K562 (cell line): ENCODE measurements around the gene AHCY. TPM values are rescaled to one million over a fixed set of nuclear protein-coding genes. Genes with fewer than 3 reads are reported as not detected.

Source experiments
- CBX2 ChIP-seq: fragments of 200-600 bp; sonication (generic); IDR thresholded peaks from one replicate; pipeline ENCODE4 v1.6.1; 2012; ENCODE audit warnings: mild to moderate bottlenecking, low read length, inconsistent platforms; ENCODE audit not compliant: insufficient read depth, poor library complexity, severe bottlenecking
- CREB3L1 ChIP-seq: fragments of 450-650 bp; IDR thresholded peaks from 2 replicates; pipeline ENCODE4 v1.6.1; 2014; ENCODE audit warnings: low read depth, mild to moderate bottlenecking, moderate library complexity, borderline replicate concordance
- MEIS2 ChIP-seq: fragments of 450-650 bp; IDR thresholded peaks from 2 replicates; pipeline ENCODE4 v1.6.1; 2014; ENCODE audit warnings: mild to moderate bottlenecking; ENCODE audit not compliant: partially characterized antibody
- NR4A1 ChIP-seq, 2 experiments: fragments of 250-450 bp in 1 of 2; fragments of 450-650 bp in 1 of 2; sonication (Bioruptor Pico) in 1 of 2; IDR thresholded peaks; 2 replicates each; pipeline versions ENCODE4 v1.4.0 to v1.6.1; 2016 to 2020; ENCODE audit warnings: mild to moderate bottlenecking in 2 of 2, missing compliant biosample characterization in 1 of 2, missing genetic modification characterization in 1 of 2, moderate library complexity in 1 of 2
- RNF2 ChIP-seq: sonication (generic); IDR thresholded peaks from 2 replicates; pipeline ENCODE4 v1.6.1; 2016
- TFAM ChIP-seq: fragments of 250-450 bp; sonication (Bioruptor Pico); conservative IDR thresholded peaks from 2 replicates; pipeline ENCODE4 v1.5.0; 2021; ENCODE audit warnings: mild to moderate bottlenecking, moderate library complexity
- ZBTB40 ChIP-seq, 2 experiments: fragments of 450-650 bp in 1 of 2; sonication (generic) in 1 of 2; formaldehyde crosslinking in 1 of 2; IDR thresholded peaks; 2 replicates each; pipeline versions ENCODE4 v1.7.1 to v1.9.0; 2016 to 2022; ENCODE audit warnings: inconsistent platforms in 1 of 2, mild to moderate bottlenecking in 1 of 2, missing genetic modification reagents in 1 of 2
- ZNF316 ChIP-seq: fragments of 450-650 bp; IDR thresholded peaks from 2 replicates; pipeline ENCODE4 v1.6.1; 2016
- ZNF609 ChIP-seq: sonication (generic); formaldehyde crosslinking; IDR thresholded peaks from 2 replicates; pipeline ENCODE4 v1.8.1; 2023; ENCODE audit warnings: missing genetic modification reagents, mild to moderate bottlenecking, borderline replicate concordance
- polyA plus RNA-seq, 8 experiments: library from polyadenylated mRNA; depleted of rRNA in 4 of 8; stranded (reverse) in 5 of 8; unstranded in 3 of 8; fragments of >200 nt; fragmentation: Nextera tagmentation in 2 of 8; fragmentation: Illumina TruSeq in 1 of 8; extraction: Ambion mirVana in 2 of 8; extraction: Trizol in 1 of 8; gene quantifications; 2 replicates each; pipeline versions ENCODE4 v1.2.1 to v1.2.3, GENCODE V29; 2011 to 2014; ENCODE audit warnings: inconsistent platforms in 1 of 8, missing spikeins in 1 of 8
- total RNA-seq, 7 experiments: library from RNA; depleted of rRNA in 6 of 7; stranded (reverse); fragments of >200 nt in 6 of 7; fragmentation: Illumina TruSeq in 2 of 7; extraction: Trizol in 2 of 7; gene quantifications; 2 replicates each; pipeline versions ENCODE4 v1.2.1 to v1.2.3, GENCODE V29; 2011 to 2021; ENCODE audit warnings: low replicate concordance in 1 of 7

The AHCY gene
- total and polyA plus RNA-seq, 9 of the 15 experiments (the other 6 are each of a cell fraction or from before 2014, with no cell fraction given) = 82.5 to 269 (median 190) TPM

GRCh38 chr20:34302723-34303533 is at the start of gene AHCY (continued):
- TF ChIP-seq ZBTB40 (IDR thresholded peaks at IDR 0.05) (peak; percentile 34; the same call in 1 of the 2 replicates), ZBTB40 (CRISPR knock-in tag; IDR thresholded peaks at IDR 0.05) (no peak), TFAM (CRISPR knock-in tag) (no peak), ZNF609 (CRISPR knock-in tag) (no peak), RNF2 (no peak), MEIS2 (peak; percentile 44), CBX2 (no peak), CREB3L1 (peak; percentile 90), ZNF316 (peak; percentile 27; the same call in 1 of the 2 replicates), NR4A1 (CRISPR knock-in tag; IDR thresholded peaks at IDR 0.05) (no peak), NR4A1 (tag; IDR thresholded peaks at IDR 0.05) (peak; percentile 66)
